ENCODE results near the gene PCCA.

GRCh38 chr13:100234006-100234405, 145.1 kb downstream of the PCCA start:
- no peak for TF ChIP-seq GATA3 (IDR thresholded peaks at IDR 0.05; ENCODE audit: low read depth, low read length)
- TF ChIP-seq GATA2 (IDR thresholded peaks at IDR 0.05; ENCODE audit: low read depth, low read length), result no peak

Data from SH-SY5Y (cell line).